Activated T-cell treated with anti-CD3 and anti-CD28 coated beads, Interleukin-2, amount 50 U/mL, for 72 hours (primary cell): ENCODE results near the gene AGAP1. TPM values are rescaled to one million over a fixed set of nuclear protein-coding genes. Genes with fewer than 3 reads are reported as not detected.
"Not testable (repeated sequence)": the region's sequence is repeated elsewhere in the genome, so short reads cannot be mapped to it uniquely, and the experiment has no call there.

ENCODE experiments used
- ATAC-seq, 2 donors: fragments of 150-1000 bp; cut with Tn5 transposase; replicated peaks in 1 of 2; 2 replicates each; pipeline ENCODE4 v1.10.0; 2021; ENCODE audit warnings: moderate library complexity in 2 of 2, mild to moderate bottlenecking in 1 of 2
- DNase-seq, 2 donors: peaks; one replicate each; pipeline ENCODE4 v3.0.0; 2021 to 2022; ENCODE audit warnings: mixed read lengths in 1 of 2
- H3K27ac Mint-ChIP-seq: one replicate; pipeline ENCODE4 v1.8.0; 2022; ENCODE audit warnings: mild to moderate bottlenecking, moderate library complexity, mixed read lengths
- H3K27me3 Mint-ChIP-seq: one replicate; pipeline ENCODE4 v1.8.0; 2022; ENCODE audit warnings: low read depth, mixed read lengths
- H3K36me3 Mint-ChIP-seq, 2 donors: one replicate each; pipeline ENCODE4 v1.8.0; 2022; ENCODE audit warnings: mixed read lengths in 2 of 2, mild to moderate bottlenecking in 1 of 2; ENCODE audit not compliant: insufficient read depth in 2 of 2
- H3K4me1 Mint-ChIP-seq: one replicate; pipeline ENCODE4 v1.8.0; 2022; ENCODE audit warnings: low read depth, mixed read lengths
- H3K4me3 Mint-ChIP-seq, 2 donors: one replicate each; pipeline ENCODE4 v1.8.0; 2022; ENCODE audit warnings: mild to moderate bottlenecking in 2 of 2, mixed read lengths in 2 of 2, moderate library complexity in 2 of 2
- H3K9me3 Mint-ChIP-seq, 2 donors: one replicate each; pipeline ENCODE4 v1.8.0; 2022; ENCODE audit warnings: mixed read lengths in 2 of 2
- total RNA-seq, 2 donors: library from RNA; stranded (reverse); gene quantifications; one replicate each; pipeline ENCODE4 v1.2.3, GENCODE V29; 2022

Gene AGAP1
- total RNA-seq, 2 donors from 2014 or later: 0.74 to 2.9 TPM

DNA sequence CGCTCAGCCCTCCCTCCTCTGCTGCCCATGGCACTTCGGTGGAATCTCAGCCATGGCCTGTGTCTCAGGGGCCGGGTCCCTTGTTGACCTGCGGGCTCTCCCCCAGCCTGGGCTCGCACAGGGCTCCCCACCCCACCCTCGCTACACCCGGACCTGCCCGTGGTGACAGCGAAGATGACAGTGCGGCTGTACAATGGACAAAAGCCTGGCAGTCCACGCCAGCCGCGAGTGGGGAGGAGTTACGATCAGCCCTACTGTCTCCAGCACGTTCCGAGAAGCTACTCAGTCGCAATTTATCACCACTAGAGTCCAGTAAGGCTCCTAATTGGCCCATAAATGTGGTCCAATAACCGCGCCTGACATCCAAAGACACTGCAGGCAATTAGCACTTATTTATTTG, 642.7 kb downstream of the AGAP1 start:
- ATAC-seq: no peak
- H3K36me3 Mint-ChIP-seq: no peaks in the 10 kb centered on the region

DNA sequence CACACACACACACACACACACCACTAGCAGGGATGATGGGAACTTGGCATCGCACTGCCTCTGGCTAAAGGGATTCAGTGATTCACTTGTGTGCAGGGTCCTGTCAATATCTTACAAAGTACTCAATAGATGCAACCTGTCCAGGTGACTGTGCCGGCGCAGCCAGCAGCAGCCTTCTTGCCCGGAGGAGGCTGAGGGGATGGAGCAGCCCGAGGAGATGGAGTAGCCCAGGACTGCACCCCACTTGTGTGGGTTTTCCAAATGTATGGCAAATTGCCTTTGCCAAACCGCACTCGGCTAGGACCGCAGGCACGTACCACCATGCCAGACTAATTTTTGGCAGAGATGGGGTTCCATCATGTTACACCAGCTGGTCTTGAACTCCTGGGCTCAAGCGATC, 643.2 kb downstream of the AGAP1 start:
- peaks cover 10% of the 10 kb centered on the region for H3K27me3 Mint-ChIP-seq
- no peaks in the 10 kb centered on the region for H3K4me1 Mint-ChIP-seq
- H3K9me3 Mint-ChIP-seq: no peaks in the 10 kb centered on the region

More for the DNA sequence above, 642.7 kb downstream of the AGAP1 start:
- H3K4me3 Mint-ChIP-seq: no peak overlapping the region
- H3K27ac Mint-ChIP-seq: no peak overlapping the region
- peaks cover 8% of the 10 kb centered on the region for H3K27me3 Mint-ChIP-seq
- no peak for DNase-seq
- H3K9me3 Mint-ChIP-seq: no peaks in the 10 kb centered on the region
- no peaks in the 10 kb centered on the region for H3K4me1 Mint-ChIP-seq

DNA sequence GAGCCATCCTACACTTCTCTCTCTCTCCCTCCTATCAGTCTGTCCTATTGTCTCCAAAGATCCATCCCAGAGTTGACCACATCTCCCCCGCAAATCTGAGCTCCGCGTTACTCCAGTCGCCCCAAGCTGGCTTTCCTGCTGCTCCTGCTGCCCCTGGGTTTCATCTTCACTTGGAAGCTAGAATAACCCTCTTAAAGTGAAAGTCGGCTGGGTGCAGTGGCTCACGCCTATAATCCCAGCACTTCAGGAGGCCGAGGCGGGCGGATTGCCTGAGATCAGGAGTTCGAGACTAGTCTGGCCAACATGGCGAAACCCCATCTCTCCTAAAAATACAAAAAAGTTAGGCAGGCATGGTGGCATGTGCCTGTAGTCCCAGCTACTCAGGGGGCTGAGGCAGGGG, 647.8 kb downstream of the AGAP1 start:
- H3K36me3 Mint-ChIP-seq, ATAC-seq, H3K9me3 Mint-ChIP-seq: not testable (repeated sequence)

More for the DNA sequence above, 643.2 kb downstream of the AGAP1 start:
- Mint-ChIP-seq H3K27ac (no peak overlapping the region), H3K4me3 (no peak overlapping the region), H3K36me3 (no peaks in the 10 kb centered on the region)
- ATAC-seq (no peak), DNase-seq (no peak)

DNA sequence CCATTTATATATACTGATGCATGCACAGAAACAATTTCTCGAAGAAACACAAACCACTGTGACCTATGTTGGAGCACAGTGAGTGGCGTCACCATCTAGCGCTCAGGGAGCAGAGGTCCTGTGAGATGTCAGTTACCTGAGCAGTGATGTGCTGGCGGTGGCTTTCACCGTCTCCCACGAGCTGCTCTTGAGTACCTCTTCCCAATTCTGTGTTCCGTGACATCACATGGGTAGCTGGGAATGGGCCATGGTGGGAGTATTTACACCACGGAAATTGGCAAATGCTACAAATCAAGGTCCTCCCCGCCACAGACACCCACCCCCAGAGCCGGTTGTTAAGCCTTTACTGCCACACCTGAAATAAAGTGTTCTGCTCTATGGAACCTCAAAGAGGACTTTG, 650.0 kb downstream of the AGAP1 start:
- H3K4me1 Mint-ChIP-seq: no peaks in the 10 kb centered on the region

More for the DNA sequence above, 647.8 kb downstream of the AGAP1 start:
- DNase-seq, H3K4me3 Mint-ChIP-seq, H3K27ac Mint-ChIP-seq, H3K4me1 Mint-ChIP-seq: not testable (repeated sequence)
- peaks cover 29% of the 10 kb centered on the region for H3K27me3 Mint-ChIP-seq

DNA sequence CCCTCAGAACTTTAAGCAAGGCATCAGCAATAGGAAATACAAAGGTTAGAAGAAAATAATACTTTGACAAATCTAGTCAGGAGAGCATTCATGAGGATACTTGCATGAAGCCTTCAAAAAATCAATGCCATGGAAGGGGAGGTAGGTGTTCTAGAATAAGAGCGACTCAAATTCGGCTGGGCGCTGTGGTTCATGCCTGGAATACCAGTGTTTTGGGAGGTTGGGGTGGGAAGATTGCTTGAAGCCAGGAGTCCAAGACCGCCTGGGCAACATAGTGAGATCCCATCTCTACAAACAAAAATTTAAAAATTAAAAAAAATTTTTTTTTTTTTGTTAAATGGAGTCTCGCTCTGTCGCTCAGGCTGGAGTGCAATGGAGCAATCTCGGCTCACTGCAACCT, 652.6 kb downstream of the AGAP1 start:
- H3K4me1 Mint-ChIP-seq: no peaks in the 10 kb centered on the region
- H3K36me3 Mint-ChIP-seq: no peaks in the 10 kb centered on the region
- DNase-seq: no peak
- H3K27ac Mint-ChIP-seq: no peak overlapping the region
- peaks cover 21% of the 10 kb centered on the region for H3K27me3 Mint-ChIP-seq
- H3K9me3 Mint-ChIP-seq: peaks cover 2% of the 10 kb centered on the region in 2 donors
- ATAC-seq: no peak
- H3K4me3 Mint-ChIP-seq: no peak overlapping the region

More for the DNA sequence above, 650.0 kb downstream of the AGAP1 start:
- DNase-seq (no peak), ATAC-seq (no peak)
- Mint-ChIP-seq H3K4me3 (no peak overlapping the region), H3K36me3 (no peaks in the 10 kb centered on the region), H3K27me3 (peaks cover 29% of the 10 kb centered on the region), H3K27ac (no peak overlapping the region), H3K9me3 (peaks cover 0 to 2% of the 10 kb centered on the region in 2 donors)

DNA sequence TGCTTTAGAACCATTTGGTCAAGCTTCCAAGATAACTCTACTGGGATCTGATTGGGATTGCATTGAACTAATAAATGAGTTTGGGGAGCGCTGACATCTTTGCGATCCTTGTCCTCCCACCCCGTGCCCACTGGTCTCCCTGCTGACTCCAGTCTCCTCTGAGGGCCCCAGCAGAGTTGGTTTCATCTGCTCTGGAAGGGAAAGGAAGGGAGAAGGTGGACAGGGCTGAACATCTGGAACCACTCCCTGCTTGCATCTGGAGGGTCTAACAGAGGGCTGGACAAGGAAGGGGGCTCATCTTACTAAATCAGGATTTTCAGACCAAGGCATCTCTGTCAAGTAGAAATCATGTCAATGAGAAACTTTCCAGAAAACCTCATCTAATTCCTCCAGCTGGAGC, 661.6 kb downstream of the AGAP1 start:
- H3K9me3 Mint-ChIP-seq: peaks cover 5 to 6% of the 10 kb centered on the region in 2 donors
- no peak for DNase-seq
- ATAC-seq: no peak
- H3K27me3 Mint-ChIP-seq: peaks cover 21% of the 10 kb centered on the region
- H3K27ac Mint-ChIP-seq: no peak overlapping the region
- no peak overlapping the region for H3K4me3 Mint-ChIP-seq
- H3K36me3 Mint-ChIP-seq: peaks cover 3 to 4% of the 10 kb centered on the region in 2 donors
- no peaks in the 10 kb centered on the region for H3K4me1 Mint-ChIP-seq

DNA sequence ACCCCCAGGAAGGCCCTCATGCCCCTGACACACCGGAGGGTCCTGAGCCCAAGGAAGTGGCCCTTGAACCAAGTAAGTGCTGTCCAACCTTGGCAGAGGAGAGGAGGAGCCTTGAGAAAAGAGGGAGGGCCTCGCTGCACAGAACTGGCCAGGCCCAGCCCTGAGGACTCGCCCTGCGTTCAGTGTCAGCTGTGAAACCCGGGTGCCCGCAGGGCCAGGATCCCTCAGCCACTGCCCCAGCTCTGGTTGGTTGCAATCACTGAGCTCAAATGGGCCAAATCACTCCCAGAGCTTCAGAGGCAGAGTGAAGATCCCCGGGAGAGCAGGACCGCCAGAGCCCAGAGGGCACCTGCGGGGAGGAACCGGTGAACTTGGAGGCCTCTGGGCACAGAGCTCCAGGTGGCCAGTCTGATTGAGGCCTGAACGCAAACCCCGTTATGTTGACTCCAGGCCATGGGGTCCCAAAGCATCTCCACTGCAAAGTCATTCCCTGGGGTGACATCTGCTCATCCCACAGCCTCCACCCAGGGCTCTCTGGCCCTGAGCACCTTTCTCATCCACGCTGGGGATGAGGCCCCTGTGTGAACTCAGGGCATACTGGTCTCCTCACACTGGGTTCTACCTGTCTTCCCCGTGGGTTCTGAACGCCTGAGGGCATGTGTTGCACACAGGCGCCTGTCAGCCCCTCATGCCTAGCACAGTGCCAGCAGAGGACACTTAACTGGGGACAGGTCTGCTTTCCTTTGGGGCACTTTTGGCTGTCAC, 662.4 kb downstream of the AGAP1 start:
- H3K27me3 Mint-ChIP-seq: peaks cover 24% of the 10 kb centered on the region
- peaks cover 4 to 5% of the 10 kb centered on the region in 2 donors for H3K9me3 Mint-ChIP-seq
- ATAC-seq: no peak
- no peak overlapping the region for H3K27ac Mint-ChIP-seq
- no peaks in the 10 kb centered on the region for H3K4me1 Mint-ChIP-seq
- no peak overlapping the region for H3K4me3 Mint-ChIP-seq
- DNase-seq: no peak
- H3K36me3 Mint-ChIP-seq: peaks cover 3 to 4% of the 10 kb centered on the region in 2 donors

DNA sequence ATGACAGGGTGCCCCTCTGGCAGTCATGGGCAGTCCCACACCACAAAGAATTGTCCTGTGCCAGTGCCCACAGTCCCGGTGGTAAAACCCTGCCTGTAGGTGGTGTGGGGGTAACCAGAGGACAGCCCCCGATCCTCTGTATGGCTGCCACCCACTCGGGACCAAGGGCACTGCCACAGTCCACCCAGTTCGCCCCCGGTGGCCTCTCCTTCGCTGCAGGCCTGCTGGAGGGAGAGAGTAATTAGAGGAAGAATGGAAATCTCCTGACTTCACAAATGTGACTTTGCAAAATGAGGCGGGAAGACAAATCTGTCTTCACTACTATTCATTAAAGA, 663.0 kb downstream of the AGAP1 start:
- Mint-ChIP-seq H3K27me3 (peaks cover 30% of the 10 kb centered on the region), H3K36me3 (peaks cover 3 to 4% of the 10 kb centered on the region in 2 donors), H3K9me3 (peaks cover 4 to 5% of the 10 kb centered on the region in 2 donors), H3K27ac (no peak overlapping the region), H3K4me1 (no peaks in the 10 kb centered on the region), H3K4me3 (no peak overlapping the region)
- no peak for DNase-seq
- no peak for ATAC-seq

DNA sequence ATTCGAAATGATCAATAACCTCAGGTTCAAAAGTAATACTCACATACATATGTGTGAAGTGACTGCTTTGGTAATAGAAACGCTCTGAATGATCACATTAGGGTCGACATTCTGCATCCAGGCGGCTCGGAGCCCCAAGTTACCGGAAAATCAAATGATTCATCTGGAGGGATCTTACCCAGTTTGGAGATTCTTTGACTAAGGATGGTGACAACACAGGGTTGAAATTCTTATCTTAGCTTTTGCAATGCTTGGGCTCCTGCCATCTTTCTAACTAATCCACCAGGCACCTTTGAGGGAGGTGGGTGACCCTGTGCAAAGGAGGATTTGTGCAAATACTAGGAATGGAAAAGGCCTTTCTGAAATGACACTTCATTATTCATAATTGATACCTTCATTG, 663.5 kb downstream of the AGAP1 start:
- H3K27me3 Mint-ChIP-seq: peaks cover 35% of the 10 kb centered on the region

DNA sequence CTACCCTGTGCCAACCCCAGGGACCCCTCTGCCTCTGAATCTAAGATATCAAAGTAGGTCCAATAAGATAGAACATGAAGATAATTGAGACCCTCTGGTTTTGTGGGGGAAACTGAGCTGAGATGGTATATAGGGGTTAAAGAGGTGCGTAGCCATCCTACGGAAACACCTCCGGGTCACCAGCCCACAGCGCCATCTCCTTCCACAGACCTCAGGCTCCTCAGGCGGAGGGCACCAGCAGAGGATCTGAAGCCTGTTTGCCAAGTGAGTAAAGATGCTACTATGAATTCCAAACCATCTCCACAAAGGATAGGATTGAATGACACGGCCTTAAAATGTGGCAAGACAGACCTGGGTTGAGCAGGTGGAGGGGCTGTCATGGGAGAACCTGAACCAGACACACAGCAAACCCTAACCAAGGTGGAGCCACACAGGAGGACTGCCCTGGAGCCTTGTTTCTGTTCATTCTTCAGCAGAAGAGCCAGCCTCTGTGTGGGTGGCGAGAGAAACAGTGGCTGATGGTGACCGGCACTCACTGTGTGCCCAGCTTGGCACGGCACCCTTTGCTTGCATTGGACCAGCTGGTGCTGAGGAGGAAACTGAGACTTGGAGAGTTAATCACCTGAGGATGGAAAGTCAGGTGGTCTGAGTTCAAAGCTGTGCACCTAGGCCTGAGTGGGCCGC, 664.1 kb downstream of the AGAP1 start:
- peaks cover 41% of the 10 kb centered on the region for H3K27me3 Mint-ChIP-seq
- no peak for ATAC-seq
- H3K36me3 Mint-ChIP-seq: peaks cover 3 to 4% of the 10 kb centered on the region in 2 donors
- DNase-seq: no peak
- H3K4me3 Mint-ChIP-seq: no peak overlapping the region
- H3K27ac Mint-ChIP-seq: no peak overlapping the region
- H3K9me3 Mint-ChIP-seq: peaks cover 4 to 5% of the 10 kb centered on the region in 2 donors
- H3K4me1 Mint-ChIP-seq: no peaks in the 10 kb centered on the region

More for the DNA sequence above, 663.5 kb downstream of the AGAP1 start:
- H3K27ac Mint-ChIP-seq: no peak overlapping the region
- peaks cover 4 to 5% of the 10 kb centered on the region in 2 donors for H3K9me3 Mint-ChIP-seq
- H3K36me3 Mint-ChIP-seq: peaks cover 3 to 4% of the 10 kb centered on the region in 2 donors
- ATAC-seq (no peak), DNase-seq (no peak)
- H3K4me1 Mint-ChIP-seq: no peaks in the 10 kb centered on the region
- no peak overlapping the region for H3K4me3 Mint-ChIP-seq

DNA sequence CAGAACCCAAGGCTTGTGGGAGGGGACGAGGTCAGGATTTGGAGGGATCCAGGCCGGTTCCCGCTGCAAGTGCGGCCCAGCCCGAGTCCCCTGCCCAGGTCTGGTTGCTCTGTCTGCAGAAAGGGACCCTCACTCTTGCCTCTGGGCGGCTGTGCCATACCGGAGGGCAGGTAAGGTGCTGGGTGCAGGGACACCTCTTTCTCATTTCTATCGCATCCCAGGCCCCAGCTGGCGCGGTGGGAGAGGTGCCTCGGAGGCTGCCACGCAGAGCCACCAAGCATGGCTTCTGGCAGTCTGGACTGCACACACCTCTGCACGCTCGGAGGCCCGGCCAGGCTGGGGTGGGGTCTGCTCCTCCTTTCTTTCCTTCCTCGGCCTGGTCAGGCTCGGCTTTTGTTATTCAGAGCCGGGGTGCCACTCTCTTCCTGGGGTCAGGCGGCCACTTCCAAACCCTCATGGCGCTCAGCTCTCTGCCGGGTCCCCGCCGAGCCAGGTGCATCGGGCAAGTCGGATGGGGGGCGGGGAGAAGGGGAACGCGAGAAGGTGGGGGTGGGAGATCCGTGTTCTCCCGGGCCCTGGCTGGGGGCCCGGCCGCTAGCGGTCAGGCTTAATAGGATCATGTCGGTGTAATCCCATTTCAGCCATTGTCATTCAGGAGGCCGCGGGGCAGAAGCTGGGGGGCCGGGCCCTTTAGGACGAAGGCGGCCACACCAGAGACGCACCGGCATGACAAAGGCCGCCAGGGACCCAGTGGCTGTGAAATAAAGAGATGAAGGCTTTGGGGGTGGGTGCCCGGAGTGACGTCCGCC, 665.3 kb downstream of the AGAP1 start:
- ATAC-seq: no peak
- peaks cover 41% of the 10 kb centered on the region for H3K27me3 Mint-ChIP-seq

DNA sequence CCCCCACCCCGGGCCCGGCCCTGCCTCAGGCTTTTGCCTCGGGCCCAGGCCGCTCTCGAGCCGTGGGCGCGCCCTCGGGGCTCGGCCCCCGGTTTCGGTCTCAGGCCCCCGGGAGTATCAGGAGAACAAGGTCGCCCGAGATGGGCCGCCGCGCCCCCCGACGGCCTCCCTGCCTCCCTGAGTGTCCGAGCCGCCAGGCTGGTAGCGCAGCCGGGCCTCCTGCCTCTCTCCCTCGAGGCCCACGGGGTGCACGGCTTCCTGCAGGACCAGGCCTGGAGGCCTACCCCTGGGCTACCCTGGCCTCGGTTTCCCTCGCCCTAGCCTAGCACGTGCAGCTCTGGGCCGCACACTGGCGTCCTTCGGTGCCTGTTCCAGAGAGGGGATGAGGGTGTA, 665.9 kb downstream of the AGAP1 start:
- no peaks in the 10 kb centered on the region for H3K9me3 Mint-ChIP-seq
- H3K4me3 Mint-ChIP-seq: no peak overlapping the region
- H3K4me1 Mint-ChIP-seq: no peaks in the 10 kb centered on the region
- no peak overlapping the region for H3K27ac Mint-ChIP-seq
- peaks cover 43% of the 10 kb centered on the region for H3K27me3 Mint-ChIP-seq
- no peaks in the 10 kb centered on the region for H3K36me3 Mint-ChIP-seq
- DNase-seq (no peak), ATAC-seq (no peak)

More for the DNA sequence above, 665.3 kb downstream of the AGAP1 start:
- H3K4me1 Mint-ChIP-seq: no peaks in the 10 kb centered on the region
- peaks cover 2% of the 10 kb centered on the region in 2 donors for H3K9me3 Mint-ChIP-seq
- peaks cover 0 to 1% of the 10 kb centered on the region in 2 donors for H3K36me3 Mint-ChIP-seq
- H3K27ac Mint-ChIP-seq: no peak overlapping the region
- DNase-seq: no peak
- H3K4me3 Mint-ChIP-seq: no peak overlapping the region
